Naive thymus-derived CD4-positive, alpha-beta T cell (primary cell): Measurements from ENCODE around the gene POLR1F. TPM values are rescaled to one million over a fixed set of nuclear protein-coding genes. Genes with fewer than 3 reads are reported as not detected.

ENCODE experiments used
- microRNA-seq: library from miRNA; unstranded; fragments of <30 nt; microRNA quantifications from one replicate; pipeline ENCODE4 v1.2.0, GENCODE V29; 2022; ENCODE audit warnings: borderline microRNAs expressed
- polyA plus RNA-seq, 2 donors: library from polyadenylated mRNA; unstranded; fragments of 300-500 nt; fragmentation: Illumina TruSeq; gene quantifications; one replicate each; pipeline ENCODE4 v1.2.3, GENCODE V29; 2021
- total RNA-seq, 6 experiments: library from RNA in 5 of 6; stranded (reverse) in 5 of 6; gene quantifications; 1 replicate in 5 of 6; 2 replicates in 1 of 6; pipeline ENCODE4 v1.2.3 and lab custom pipeline; 2021 to 2026

Gene POLR1F
- total and polyA plus RNA-seq, 7 experiments from 2014 or later = 11.8 to 40.1 (median 20.1) TPM

Small RNA genes lying within 50 kb of the gene (microRNA-seq; reads per million reads assigned to microRNA genes)
- not detected for gene MIR3146

Other genes starting within 250 kb of the POLR1F start
- not detected for gene TMEM196, start 64.6 kb upstream of the POLR1F start, total RNA-seq
- not detected for gene TMEM196, start 64.6 kb upstream of the POLR1F start, polyA plus RNA-seq